Mucosa of descending colon (tissue), 3 donors: Measurements from ENCODE around the gene HLA-DMB. TPM values are rescaled to one million over a fixed set of nuclear protein-coding genes. Genes with fewer than 3 reads are reported as not detected.
"Not testable (repeated sequence)": the region's sequence is repeated elsewhere in the genome, so short reads cannot be mapped to it uniquely, and the experiment has no call there.

Experiments
- ATAC-seq: fragments of 200-7000 bp; cut with Tn5 transposase; one replicate; pipeline ENCODE4 v1.9.1; 2020; ENCODE audit warnings: mild to moderate bottlenecking, moderate library complexity
- DNase-seq, 3 donors: peaks; one replicate each; pipeline ENCODE4 v3.0.0-alpha.2; 2020
- H3K36me3 ChIP-seq: fragments of 200-600 bp; one replicate; pipeline ENCODE4 v1.8.0; 2021; ENCODE audit warnings: low read depth, mild to moderate bottlenecking
- H3K4me1 ChIP-seq: fragments of 200-600 bp; one replicate; pipeline ENCODE4 v1.8.0; 2021; ENCODE audit warnings: low read depth, mild to moderate bottlenecking
- H3K4me3 ChIP-seq: fragments of 200-600 bp; one replicate; pipeline ENCODE4 v1.8.0; 2021; ENCODE audit warnings: mild to moderate bottlenecking
- H3K9me3 ChIP-seq: fragments of 200-600 bp; one replicate; pipeline ENCODE4 v1.8.0; 2021; ENCODE audit warnings: mild to moderate bottlenecking
- CTCF ChIP-seq: fragments of 200-600 bp; IDR thresholded peaks from one replicate; pipeline ENCODE4 v1.8.0; 2022; ENCODE audit warnings: antibody characterized with exemption, mild to moderate bottlenecking
- intact Hi-C, 2 donors: fragments of 100-400 bp; cut with DNase I in 1 of 2; cut with micrococcal nuclease in 1 of 2; formaldehyde crosslinking; loops; one replicate each; pipeline versions ENCODE4 v1.11.0 to v1.11.1; 2022; cut with DNase I, micrococcal nuclease
- total RNA-seq, 3 donors: library from RNA; stranded (reverse); fragmentation: NEBNext Ultra II Directional in 2 of 3; extraction: Animal tissue kit (Norgen Biotek cat#: 25700) in 2 of 3; gene quantifications; one replicate each; pipeline versions ENCODE4 v1.2.1 to v1.2.4, GENCODE V29; 2021 to 2023
- donor health status: DM: no; HTN: no; CAD: no; lungs with moderate emphysema.
- donor health status: DM: no; HTN: no; CAD: no.
- donor health status: DM: no; HTN: yes; CAD: no.

Gene HLA-DMB
- total RNA-seq, 3 donors from 2014 or later: 10.8 to 27.1 (median 22.8) TPM

DNA sequence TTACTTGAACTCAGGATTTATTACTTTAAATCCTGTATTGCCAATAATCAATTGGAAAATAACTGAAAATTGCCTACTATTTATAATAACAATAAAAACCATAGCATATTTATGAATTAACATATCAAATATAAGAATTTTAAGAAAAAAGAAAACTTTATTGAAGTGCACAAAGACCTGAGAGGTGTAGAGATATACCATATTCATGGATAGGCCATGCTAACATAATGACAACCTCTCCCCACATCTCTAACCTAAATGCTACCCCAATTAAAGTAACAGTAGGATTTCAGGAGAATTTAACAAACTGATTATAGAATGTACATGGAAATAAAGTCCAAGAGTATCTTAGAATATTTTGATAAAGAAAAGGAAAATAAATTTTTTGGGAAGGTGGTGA, 5.1 kb upstream of the HLA-DMB start:
- Histone ChIP-seq H3K36me3 (no peaks in the 10 kb centered on the region), H3K4me1 (peaks cover 14% of the 10 kb centered on the region), H3K4me3 (no peak overlapping the region), H3K9me3 (peaks cover 3% of the 10 kb centered on the region)
- TF ChIP-seq CTCF: no peak
- intact Hi-C loops: loop anchor here in 1 of 2 donors (10.0 kb wide), 1 partner anchor 61 kb away; no protein-coding TSS in a partner anchor
- no peak for DNase-seq
- no peak for ATAC-seq

DNA sequence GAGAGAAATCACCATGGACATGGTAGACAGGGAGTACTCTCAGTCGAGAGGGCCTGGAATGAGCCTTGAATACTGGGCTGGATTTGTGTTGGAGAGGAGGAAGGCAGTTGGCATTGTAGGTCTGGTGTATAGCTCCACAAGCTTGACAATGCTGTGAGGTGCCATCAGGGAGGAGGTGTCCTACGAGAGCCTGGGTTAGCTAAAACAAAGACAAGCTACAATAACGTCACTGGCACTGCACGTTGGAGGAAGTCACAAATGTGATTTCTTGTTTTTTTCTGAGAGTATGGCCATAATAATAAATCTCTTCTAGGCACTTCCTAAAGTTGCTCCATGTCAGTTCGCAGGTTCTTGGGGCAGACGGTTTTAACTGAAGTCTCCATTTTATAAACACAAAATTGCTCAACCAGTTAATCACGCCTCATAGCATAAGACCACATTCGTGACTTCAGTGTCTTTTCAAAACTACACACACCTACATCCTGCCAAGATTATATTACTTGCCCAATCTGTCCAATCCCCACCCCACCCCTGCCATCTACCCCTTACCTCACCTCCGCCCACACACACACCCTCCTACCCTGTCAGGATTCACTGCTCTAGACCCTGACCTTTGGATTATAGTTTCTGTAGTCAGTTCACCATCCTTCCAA, 4.4 kb upstream of the HLA-DMB start:
- Histone ChIP-seq H3K36me3 (no peaks in the 10 kb centered on the region), H3K4me3 (no peak overlapping the region), H3K9me3 (peaks cover 3% of the 10 kb centered on the region), H3K4me1 (peaks cover 19% of the 10 kb centered on the region)
- peak; percentile 79 for ATAC-seq
- intact Hi-C loops: loop anchor here in 1 of 2 donors (10.0 kb wide), 1 partner anchor 60 kb away; no protein-coding TSS in a partner anchor
- TF ChIP-seq CTCF: no peak
- peak; percentile 53 to 72 (median 69) for DNase-seq

- intact Hi-C loops: loop anchor here in 1 of 2 donors (10.0 kb wide), 1 partner anchor 59 kb away; no protein-coding TSS in a partner anchor
- peak; percentile 45 for ATAC-seq
- H3K4me3 ChIP-seq: no peak overlapping the region
- no peaks in the 10 kb centered on the region for H3K36me3 ChIP-seq
- H3K9me3 ChIP-seq: peaks cover 3% of the 10 kb centered on the region
- DNase-seq: peak in 1 of 3 donors; percentile 48
- no peak for TF ChIP-seq CTCF
- H3K4me1 ChIP-seq: peaks cover 19% of the 10 kb centered on the region
Observed at GRCh38 chr6:32943864-32944649, 3.2 kb upstream of the HLA-DMB start.

GRCh38 chr6:32942555-32943123, 1.8 kb upstream of the HLA-DMB start:
- H3K4me3 ChIP-seq, DNase-seq, H3K9me3 ChIP-seq, H3K36me3 ChIP-seq, ATAC-seq: not testable (repeated sequence)
- H3K4me1 ChIP-seq: peaks cover 19% of the 10 kb centered on the region
- intact Hi-C loops: loop anchor here in 1 of 2 donors (10.0 kb wide), 1 partner anchor 58 kb away; no protein-coding TSS in a partner anchor

DNA sequence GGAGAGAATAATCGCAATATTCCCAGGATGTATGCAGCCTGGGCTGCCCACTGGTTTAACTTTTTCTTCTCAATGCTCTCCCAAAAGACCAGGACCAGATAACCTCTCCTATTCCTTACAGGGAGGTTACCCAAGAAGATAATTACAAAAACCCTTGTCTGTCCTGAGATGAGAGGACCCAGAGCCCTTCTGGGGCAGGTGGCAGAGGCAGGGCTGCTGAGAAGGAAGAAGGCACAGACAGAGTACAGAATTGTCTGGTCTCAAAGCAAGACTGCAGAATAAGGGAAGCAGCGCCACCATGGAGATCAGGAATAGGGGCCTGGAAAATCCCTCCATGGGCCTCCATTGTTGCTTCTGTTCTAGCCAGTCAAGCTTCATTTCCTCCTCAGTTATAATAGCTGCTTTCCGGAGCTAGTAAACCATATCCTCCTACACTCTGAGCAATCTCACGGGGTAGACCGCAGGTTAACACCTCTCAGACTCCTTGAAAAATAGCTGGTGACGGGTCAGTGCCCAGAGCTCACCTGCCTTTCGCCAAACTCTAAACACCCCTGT, 463 bp upstream of the HLA-DMB start:
- ATAC-seq (peak; percentile 51), DNase-seq (peak in 1 of 3 donors; percentile 26)
- no peak overlapping the region for H3K4me3 ChIP-seq
- peaks cover 3% of the 10 kb centered on the region for H3K9me3 ChIP-seq
- no peaks in the 10 kb centered on the region for H3K36me3 ChIP-seq
- H3K4me1 ChIP-seq: peaks cover 19% of the 10 kb centered on the region
- no peak for TF ChIP-seq CTCF
- intact Hi-C loops: loop anchor here in 1 of 2 donors (10.0 kb wide), 1 partner anchor 56 kb away; no protein-coding TSS in a partner anchor
